GM18951 (cell line): ENCODE measurements around the gene TM6SF1.
"Not testable (repeated sequence)": the region's sequence is repeated elsewhere in the genome, so short reads cannot be mapped to it uniquely, and the experiment has no call there.

Experiments
- POLR2A ChIP-seq: IDR thresholded peaks from 4 replicates; pipeline ENCODE4 v1.6.1; 2011; ENCODE audit warnings: mild to moderate bottlenecking; ENCODE audit not compliant: insufficient read length, insufficient read depth; ENCODE audit errors: extremely low read depth
- in situ Hi-C: fragments of 300-500 bp; cut with MboI; formaldehyde crosslinking; loops from one replicate; pipeline ENCODE4 v1.12.0; 2022; ENCODE audit warnings: low sequenced_read_pairs, mixed read lengths, inconsistent platforms; ENCODE audit not compliant: unreplicated experiment

TM6SF1 gene

GRCh38 chr15:83164111-83164770 lies 56.8 kb downstream of the TM6SF1 start:
- TF ChIP-seq POLR2A, result no peak

GRCh38 chr15:83164771-83165404 lies 57.4 kb downstream of the TM6SF1 start:
- no peak for TF ChIP-seq POLR2A
- in situ Hi-C loops, result no loop called here

More at GRCh38 chr15:83164111-83164770, 56.8 kb downstream of the TM6SF1 start:
- in situ Hi-C loops, result no loop called here

- in situ Hi-C loops, result no loop called here
- TF ChIP-seq POLR2A, result no peak
These were observed 58.8 kb downstream of the TM6SF1 start for GRCh38 chr15:83166218-83166617.

GRCh38 chr15:83166830-83167229 lies 59.4 kb downstream of the TM6SF1 start:
- no peak for TF ChIP-seq POLR2A
- in situ Hi-C loops, result no loop called here

- in situ Hi-C loops, result not testable (repeated sequence)
These were observed 62.1 kb downstream of the TM6SF1 start for GRCh38 chr15:83169576-83169975.

GRCh38 chr15:83170474-83171165 lies 63.2 kb downstream of the TM6SF1 start:
- TF ChIP-seq POLR2A, result no peak
- in situ Hi-C loops, result no loop called here

GRCh38 chr15:83174891-83175290 lies 67.4 kb downstream of the TM6SF1 start:
- in situ Hi-C loops, result no loop called here

GRCh38 chr15:83178390-83178789 lies 70.9 kb downstream of the TM6SF1 start:
- TF ChIP-seq POLR2A, result no peak
- in situ Hi-C loops, result no loop called here

More at GRCh38 chr15:83174891-83175290, 67.4 kb downstream of the TM6SF1 start:
- no peak for TF ChIP-seq POLR2A

GRCh38 chr15:83178869-83179325 lies 71.5 kb downstream of the TM6SF1 start:
- in situ Hi-C loops, result no loop called here

GRCh38 chr15:83185561-83185960 lies 78.1 kb downstream of the TM6SF1 start:
- in situ Hi-C loops, result no loop called here
- no peak for TF ChIP-seq POLR2A

More at GRCh38 chr15:83178869-83179325, 71.5 kb downstream of the TM6SF1 start:
- no peak for TF ChIP-seq POLR2A
